ENCODE results near the gene PLCL2.

DNA sequence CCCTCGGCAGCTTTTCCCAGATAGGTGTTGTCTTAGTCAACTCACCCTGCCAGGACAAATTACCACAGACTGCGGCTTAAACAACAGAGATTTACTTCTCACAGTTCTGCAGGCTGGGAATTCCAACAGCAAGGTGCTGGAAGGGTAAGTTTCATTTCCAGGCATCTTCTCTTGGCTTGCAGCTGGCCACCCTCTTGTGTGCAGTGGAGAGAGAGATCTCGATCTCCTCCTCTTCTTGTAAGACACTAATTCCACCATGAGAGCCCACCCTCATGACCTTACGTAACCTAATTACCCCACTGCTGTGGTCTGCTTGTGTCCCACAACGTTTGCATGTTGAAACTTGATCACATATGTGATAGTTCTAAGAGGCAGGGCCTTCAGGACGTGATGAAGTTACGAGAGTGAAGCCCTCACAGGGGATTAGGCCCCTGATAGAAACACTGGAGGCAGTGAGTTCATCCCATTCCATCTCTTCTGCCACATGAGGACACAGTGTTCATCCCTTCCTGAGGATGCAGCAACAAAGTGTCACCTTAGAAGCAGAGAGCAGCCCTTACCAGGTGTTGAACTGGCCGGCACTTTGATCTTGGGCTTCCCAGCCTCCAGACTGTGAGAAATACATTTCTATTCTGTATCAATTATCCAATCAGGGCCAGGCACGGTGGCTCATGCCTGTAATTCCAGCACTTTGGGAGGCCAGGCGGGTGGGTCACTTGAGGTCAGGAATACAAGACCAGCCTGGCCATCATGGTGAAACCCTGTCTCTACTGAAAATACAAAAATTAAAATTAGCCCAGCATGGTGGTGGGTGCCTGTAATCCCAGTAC is 247.7 kb downstream of the PLCL2 start:
- no peak for TF ChIP-seq POLR2AphosphoS5 (IDR thresholded peaks at IDR 0.05)
- TF ChIP-seq, protein P1, sequence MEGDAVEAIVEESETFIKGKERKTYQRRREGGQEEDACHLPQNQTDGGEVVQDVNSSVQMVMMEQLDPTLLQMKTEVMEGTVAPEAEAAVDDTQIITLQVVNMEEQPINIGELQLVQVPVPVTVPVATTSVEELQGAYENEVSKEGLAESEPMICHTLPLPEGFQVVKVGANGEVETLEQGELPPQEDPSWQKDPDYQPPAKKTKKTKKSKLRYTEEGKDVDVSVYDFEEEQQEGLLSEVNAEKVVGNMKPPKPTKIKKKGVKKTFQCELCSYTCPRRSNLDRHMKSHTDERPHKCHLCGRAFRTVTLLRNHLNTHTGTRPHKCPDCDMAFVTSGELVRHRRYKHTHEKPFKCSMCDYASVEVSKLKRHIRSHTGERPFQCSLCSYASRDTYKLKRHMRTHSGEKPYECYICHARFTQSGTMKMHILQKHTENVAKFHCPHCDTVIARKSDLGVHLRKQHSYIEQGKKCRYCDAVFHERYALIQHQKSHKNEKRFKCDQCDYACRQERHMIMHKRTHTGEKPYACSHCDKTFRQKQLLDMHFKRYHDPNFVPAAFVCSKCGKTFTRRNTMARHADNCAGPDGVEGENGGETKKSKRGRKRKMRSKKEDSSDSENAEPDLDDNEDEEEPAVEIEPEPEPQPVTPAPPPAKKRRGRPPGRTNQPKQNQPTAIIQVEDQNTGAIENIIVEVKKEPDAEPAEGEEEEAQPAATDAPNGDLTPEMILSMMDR (IDR thresholded peaks at IDR 0.05 in 8 of 11, conservative IDR thresholded peaks at IDR 0.05 in 3 of 11): no peak

All from spleen (tissue), 7 donors.